Natural killer cell (primary cell): ENCODE measurements around the gene SYT2. TPM values are rescaled to one million over a fixed set of nuclear protein-coding genes. Genes with fewer than 3 reads are reported as not detected.

Experiments used
- ATAC-seq, 3 donors: fragments of 150-1000 bp in 2 of 3; fragments of 200-7000 bp in 1 of 3; cut with Tn5 transposase; 1 replicate in 1 of 3; 2 replicates in 2 of 3; pipeline ENCODE4 v1.10.0; 2021; ENCODE audit warnings: mild to moderate bottlenecking in 2 of 3, moderate library complexity in 2 of 3
- DNase-seq, 2 donors: peaks; one replicate each; pipeline versions ENCODE4 v3.0.0 to v3.0.0-alpha.2; 2013 to 2021; ENCODE audit warnings: mixed read lengths in 1 of 2
- H3K27ac ChIP-seq: one replicate; pipeline ENCODE4 v1.5.1; 2013; ENCODE audit warnings: mild to moderate bottlenecking, low read length
- H3K27me3 ChIP-seq: one replicate; pipeline ENCODE4 v1.6.1; 2013; ENCODE audit warnings: low read length; ENCODE audit not compliant: control insufficient read depth, insufficient read depth
- H3K36me3 ChIP-seq: one replicate; pipeline ENCODE4 v1.6.1; 2013; ENCODE audit warnings: low read length; ENCODE audit not compliant: control insufficient read depth, insufficient read depth
- H3K4me1 ChIP-seq: one replicate; pipeline ENCODE4 v1.6.1; 2013; ENCODE audit warnings: low read length; ENCODE audit not compliant: control insufficient read depth, insufficient read depth
- H3K4me3 ChIP-seq: one replicate; pipeline ENCODE4 v1.5.1; 2013; ENCODE audit warnings: low read length
- H3K9me3 ChIP-seq: one replicate; pipeline ENCODE4 v1.6.1; 2013; ENCODE audit warnings: low read length; ENCODE audit not compliant: control insufficient read depth, insufficient read depth
- H3K27ac Mint-ChIP-seq, 2 donors: one replicate each; pipeline ENCODE4 v1.8.0; 2022; ENCODE audit warnings: mild to moderate bottlenecking in 2 of 2, mixed read lengths in 2 of 2, moderate library complexity in 1 of 2
- H3K27me3 Mint-ChIP-seq, 2 donors: one replicate each; pipeline ENCODE4 v1.8.0; 2022; ENCODE audit warnings: low read depth in 2 of 2, mixed read lengths in 2 of 2
- H3K36me3 Mint-ChIP-seq: one replicate; pipeline ENCODE4 v1.8.0; 2022; ENCODE audit warnings: mixed read lengths
- H3K4me1 Mint-ChIP-seq, 2 donors: one replicate each; pipeline ENCODE4 v1.8.0; 2022; ENCODE audit warnings: mixed read lengths in 2 of 2
- H3K4me3 Mint-ChIP-seq: one replicate; pipeline ENCODE4 v1.8.0; 2022; ENCODE audit warnings: mild to moderate bottlenecking, moderate library complexity, mixed read lengths
- H3K9me3 Mint-ChIP-seq, 2 donors: one replicate each; pipeline ENCODE4 v1.8.0; 2022; ENCODE audit warnings: mixed read lengths in 2 of 2
- WGBS: methylation state at CpG from one replicate; pipeline ENCODE4 v1.1.7; 2013; ENCODE audit warnings: missing lambda C conversion rate; ENCODE audit not compliant: insufficient coverage; 5-methylcytosine and 5-hydroxymethylcytosine counted together
- intact Hi-C: fragments of 100-400 bp; cut with micrococcal nuclease; formaldehyde crosslinking; loops from one replicate; pipeline ENCODE4 v1.14.2; 2022
- total RNA-seq, 4 donors: library from RNA; stranded (reverse); fragments of 120-200 nt in 1 of 4; gene quantifications; one replicate each; pipeline versions ENCODE4 v1.2.3 to v1.2.4, GENCODE V29; 2013 to 2022
- TF ChIP-seq, protein P1 (sequence below): fragments of 200-600 bp; IDR thresholded peaks from one replicate; pipeline ENCODE4 v1.8.0; 2022; ENCODE audit warnings: antibody characterized with exemption

SYT2 gene
- total RNA-seq, 3 donors from 2014 or later (not counting 1 experiment from before 2014, with no cell fraction given) = not detected

DNA sequence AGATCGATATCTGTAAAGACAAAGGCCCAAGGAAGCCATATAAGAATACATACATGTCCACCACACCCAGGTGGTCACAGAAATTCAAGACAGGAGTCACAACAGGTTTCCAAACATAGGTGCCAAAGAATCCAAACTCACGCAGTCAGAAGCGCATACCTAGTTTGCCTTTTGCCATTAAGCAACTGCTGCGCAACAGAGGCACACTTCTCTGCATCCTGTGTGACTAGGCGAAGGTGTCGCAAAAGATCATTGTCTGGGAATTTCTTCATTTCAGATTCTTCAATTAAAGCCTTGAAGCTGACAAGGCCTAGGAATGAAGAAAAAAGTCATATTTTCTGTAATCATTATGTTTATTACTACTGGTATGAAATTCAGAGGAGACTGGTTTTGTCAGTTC lies 32.2 kb upstream of the SYT2 start:
- Mint-ChIP-seq H3K27me3 (no peaks in the 10 kb centered on the region), H3K27ac (no peak overlapping the region), H3K9me3 (peaks cover 0 to 3% of the 10 kb centered on the region in 2 donors), H3K4me3 (no peak overlapping the region), H3K36me3 (peaks cover 37% of the 10 kb centered on the region), H3K4me1 (no peaks in the 10 kb centered on the region)
- TF ChIP-seq, protein P1, sequence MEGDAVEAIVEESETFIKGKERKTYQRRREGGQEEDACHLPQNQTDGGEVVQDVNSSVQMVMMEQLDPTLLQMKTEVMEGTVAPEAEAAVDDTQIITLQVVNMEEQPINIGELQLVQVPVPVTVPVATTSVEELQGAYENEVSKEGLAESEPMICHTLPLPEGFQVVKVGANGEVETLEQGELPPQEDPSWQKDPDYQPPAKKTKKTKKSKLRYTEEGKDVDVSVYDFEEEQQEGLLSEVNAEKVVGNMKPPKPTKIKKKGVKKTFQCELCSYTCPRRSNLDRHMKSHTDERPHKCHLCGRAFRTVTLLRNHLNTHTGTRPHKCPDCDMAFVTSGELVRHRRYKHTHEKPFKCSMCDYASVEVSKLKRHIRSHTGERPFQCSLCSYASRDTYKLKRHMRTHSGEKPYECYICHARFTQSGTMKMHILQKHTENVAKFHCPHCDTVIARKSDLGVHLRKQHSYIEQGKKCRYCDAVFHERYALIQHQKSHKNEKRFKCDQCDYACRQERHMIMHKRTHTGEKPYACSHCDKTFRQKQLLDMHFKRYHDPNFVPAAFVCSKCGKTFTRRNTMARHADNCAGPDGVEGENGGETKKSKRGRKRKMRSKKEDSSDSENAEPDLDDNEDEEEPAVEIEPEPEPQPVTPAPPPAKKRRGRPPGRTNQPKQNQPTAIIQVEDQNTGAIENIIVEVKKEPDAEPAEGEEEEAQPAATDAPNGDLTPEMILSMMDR = no peak
- intact Hi-C loops = no loop called here
- Histone ChIP-seq H3K9me3 (no peaks in the 10 kb centered on the region), H3K27ac (no peak overlapping the region), H3K36me3 (peaks cover 54% of the 10 kb centered on the region), H3K27me3 (no peaks in the 10 kb centered on the region), H3K4me1 (no peaks in the 10 kb centered on the region), H3K4me3 (no peak overlapping the region)
- WGBS = over 99% methylated on average over 6 of the region's 6 CpGs
- ATAC-seq (no peak), DNase-seq (no peak)

DNA sequence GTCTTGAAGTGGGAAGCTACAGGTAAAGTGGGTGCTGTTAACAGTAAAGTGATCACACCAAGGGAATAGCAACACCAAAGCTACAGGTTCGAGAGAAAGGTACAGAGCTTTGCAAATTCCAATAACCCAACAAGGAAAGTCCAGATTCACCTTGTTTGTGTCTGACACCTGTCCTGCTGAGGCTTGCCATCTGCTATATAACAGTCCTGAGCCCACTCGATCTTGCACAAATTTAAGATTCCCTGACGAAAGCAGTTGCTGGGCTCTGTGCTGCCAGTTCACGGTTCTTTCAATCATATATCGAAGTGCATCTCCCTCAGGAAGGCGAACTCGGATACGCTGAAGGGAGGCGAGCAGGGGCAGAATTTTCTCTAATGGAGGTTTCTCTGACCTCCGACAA lies 23.0 kb upstream of the SYT2 start:
- Histone ChIP-seq H3K27me3 (no peaks in the 10 kb centered on the region), H3K27ac (no peak overlapping the region), H3K9me3 (no peaks in the 10 kb centered on the region), H3K4me3 (no peak overlapping the region), H3K36me3 (peaks cover 84% of the 10 kb centered on the region), H3K4me1 (no peaks in the 10 kb centered on the region)
- ATAC-seq (no peak), DNase-seq (no peak)
- TF ChIP-seq, protein P1 = no peak
- Mint-ChIP-seq H3K4me1 (no peaks in the 10 kb centered on the region), H3K36me3 (peaks cover 66% of the 10 kb centered on the region), H3K4me3 (no peak overlapping the region), H3K9me3 (no peaks in the 10 kb centered on the region), H3K27me3 (no peaks in the 10 kb centered on the region), H3K27ac (no peak overlapping the region)
- intact Hi-C loops = no loop called here
- WGBS = 97% methylated on average over 10 of the region's 10 CpGs

DNA sequence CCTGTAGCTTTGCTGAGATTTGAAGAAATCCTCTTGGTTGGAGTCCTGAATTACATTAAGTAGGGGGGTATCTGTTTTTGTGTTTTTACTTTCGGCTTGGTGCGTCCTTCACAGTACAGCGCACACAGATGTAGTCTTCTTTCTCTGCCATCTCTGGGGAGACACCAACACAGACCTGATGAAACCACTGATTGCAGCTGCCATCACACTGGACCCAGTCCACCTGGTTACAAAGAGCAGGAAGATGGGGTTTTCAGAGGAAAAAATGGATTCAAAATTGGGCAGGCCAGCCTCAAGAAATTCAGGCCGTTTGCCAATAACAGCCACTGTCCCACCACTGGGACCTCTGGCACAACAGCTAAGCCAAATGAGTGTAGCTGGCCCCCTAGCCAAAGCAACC lies 18.7 kb upstream of the SYT2 start:
- Histone ChIP-seq H3K4me1 (no peaks in the 10 kb centered on the region), H3K27me3 (no peaks in the 10 kb centered on the region), H3K4me3 (no peak overlapping the region), H3K9me3 (no peaks in the 10 kb centered on the region), H3K27ac (no peak overlapping the region), H3K36me3 (peaks cover 66% of the 10 kb centered on the region)
- ATAC-seq (no peak), DNase-seq (no peak)
- Mint-ChIP-seq H3K9me3 (no peaks in the 10 kb centered on the region), H3K4me3 (no peak overlapping the region), H3K36me3 (peaks cover 60% of the 10 kb centered on the region), H3K27me3 (no peaks in the 10 kb centered on the region), H3K4me1 (no peaks in the 10 kb centered on the region), H3K27ac (no peak overlapping the region)
- 78% methylated on average over 4 of the region's 4 CpGs for WGBS
- TF ChIP-seq, protein P1 = no peak
- intact Hi-C loops = no loop called here

DNA sequence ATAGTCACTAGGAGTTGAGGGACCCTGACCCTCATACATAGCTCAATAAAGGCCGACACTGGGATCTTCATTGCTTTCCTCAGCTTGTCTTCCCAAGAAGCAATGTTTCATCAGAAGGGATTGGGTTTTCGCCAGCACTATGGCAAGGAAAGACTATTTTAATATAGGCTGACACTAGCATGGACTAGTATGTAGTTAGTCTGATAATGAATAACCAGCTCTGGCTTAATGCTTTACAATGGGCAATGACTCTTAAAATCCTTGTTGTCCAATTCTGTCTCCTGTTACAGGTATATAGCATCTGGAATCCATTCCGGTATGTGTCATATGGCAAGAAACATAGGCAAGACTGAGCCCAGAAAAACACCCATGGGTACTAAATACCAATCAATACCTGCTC lies 15.3 kb upstream of the SYT2 start:
- Histone ChIP-seq H3K36me3 (peaks cover 32% of the 10 kb centered on the region), H3K4me1 (no peaks in the 10 kb centered on the region), H3K27ac (no peak overlapping the region), H3K4me3 (no peak overlapping the region), H3K27me3 (no peaks in the 10 kb centered on the region), H3K9me3 (no peaks in the 10 kb centered on the region)
- no peak for DNase-seq
- intact Hi-C loops = no loop called here
- no peak overlapping the region for H3K27ac Mint-ChIP-seq
- TF ChIP-seq, protein P1 = no peak
- H3K27me3 Mint-ChIP-seq = no peaks in the 10 kb centered on the region
- no peaks in the 10 kb centered on the region for H3K4me1 Mint-ChIP-seq
- WGBS = 94% methylated on average over 3 of the region's 3 CpGs
- H3K9me3 Mint-ChIP-seq = no peaks in the 10 kb centered on the region
- ATAC-seq = no peak
- H3K36me3 Mint-ChIP-seq = peaks cover 30% of the 10 kb centered on the region
- no peak overlapping the region for H3K4me3 Mint-ChIP-seq
